Activated naive CD8-positive, alpha-beta T cell treated with anti-CD3 and anti-CD28 coated beads for 36 hours (primary cell): ENCODE measurements around the gene PSTK. TPM values are rescaled to one million over a fixed set of nuclear protein-coding genes. Genes with fewer than 3 reads are reported as not detected.

Source experiments
- DNase-seq: peaks from one replicate; pipeline ENCODE4 v3.0.0; 2021
- H3K27ac Mint-ChIP-seq: one replicate; pipeline ENCODE4 v1.8.0; 2022; ENCODE audit warnings: mild to moderate bottlenecking, moderate library complexity, mixed read lengths
- H3K27me3 Mint-ChIP-seq: one replicate; pipeline ENCODE4 v1.8.0; 2022; ENCODE audit warnings: mild to moderate bottlenecking, mixed read lengths
- H3K36me3 Mint-ChIP-seq: one replicate; pipeline ENCODE4 v1.8.0; 2021; ENCODE audit warnings: mild to moderate bottlenecking, mixed read lengths
- H3K4me1 Mint-ChIP-seq: one replicate; pipeline ENCODE4 v1.8.0; 2021; ENCODE audit warnings: mixed read lengths
- H3K4me3 Mint-ChIP-seq: one replicate; pipeline ENCODE4 v1.8.0; 2022; ENCODE audit warnings: mild to moderate bottlenecking, moderate library complexity, mixed read lengths
- H3K9me3 Mint-ChIP-seq: one replicate; pipeline ENCODE4 v1.8.0; 2022; ENCODE audit warnings: mixed read lengths
- total RNA-seq, 2 experiments: library from RNA; stranded (reverse); gene quantifications; one replicate each; pipeline ENCODE4 v1.2.3, GENCODE V29; 2021

The PSTK gene
- total RNA-seq = 1 to 10 TPM; 6.0 to 7.3 TPM

- DNase-seq = peak; percentile 88
- Mint-ChIP-seq H3K36me3 (peaks cover 4% of the 10 kb centered on the region), H3K4me3 (peak within 1 kb of the TSS; percentile 85), H3K27me3 (no peaks in the 10 kb centered on the region), H3K27ac (peak within 1 kb of the TSS; percentile 96), H3K9me3 (no peaks in the 10 kb centered on the region), H3K4me1 (peaks cover 13% of the 10 kb centered on the region)
These were observed at the start of gene PSTK for GRCh38 chr10:122980209-122981065. Gene PSTK, plus strand, starts transcription at chr10:122980401. Its CDS starts 79 bp downstream, at chr10:122980480.

GRCh38 chr10:122931088-122931906 is 48.9 kb upstream of the PSTK start:
- Mint-ChIP-seq H3K36me3 (peaks cover 12% of the 10 kb centered on the region), H3K27ac (no peak overlapping the region), H3K4me3 (no peak overlapping the region), H3K9me3 (no peaks in the 10 kb centered on the region), H3K4me1 (no peaks in the 10 kb centered on the region), H3K27me3 (no peaks in the 10 kb centered on the region)
- no peak for DNase-seq

- Mint-ChIP-seq H3K4me1 (no peaks in the 10 kb centered on the region), H3K9me3 (no peaks in the 10 kb centered on the region), H3K36me3 (peaks cover 32% of the 10 kb centered on the region), H3K27me3 (no peaks in the 10 kb centered on the region), H3K27ac (no peak overlapping the region), H3K4me3 (no peak overlapping the region)
- no peak for DNase-seq
These were observed 40.9 kb upstream of the PSTK start for GRCh38 chr10:122939133-122939855.

GRCh38 chr10:122939856-122940543 is 40.2 kb upstream of the PSTK start:
- no peaks in the 10 kb centered on the region for H3K9me3 Mint-ChIP-seq
- no peak overlapping the region for H3K4me3 Mint-ChIP-seq
- no peak for DNase-seq
- no peak overlapping the region for H3K27ac Mint-ChIP-seq
- H3K36me3 Mint-ChIP-seq = peaks cover 27% of the 10 kb centered on the region
- no peaks in the 10 kb centered on the region for H3K4me1 Mint-ChIP-seq
- no peaks in the 10 kb centered on the region for H3K27me3 Mint-ChIP-seq

GRCh38 chr10:122949296-122949695 is 30.9 kb upstream of the PSTK start:
- no peak for DNase-seq
- H3K36me3 Mint-ChIP-seq = peaks cover 32% of the 10 kb centered on the region
- H3K4me1 Mint-ChIP-seq = peaks cover 26% of the 10 kb centered on the region
- H3K9me3 Mint-ChIP-seq = no peaks in the 10 kb centered on the region
- no peak overlapping the region for H3K27ac Mint-ChIP-seq
- no peaks in the 10 kb centered on the region for H3K27me3 Mint-ChIP-seq
- H3K4me3 Mint-ChIP-seq = no peak overlapping the region

- no peaks in the 10 kb centered on the region for H3K9me3 Mint-ChIP-seq
- H3K4me3 Mint-ChIP-seq = peak within 1 kb of the TSS; percentile 90
- H3K27ac Mint-ChIP-seq = peak within 1 kb of the TSS; percentile 80
- H3K36me3 Mint-ChIP-seq = peaks cover 17% of the 10 kb centered on the region
- peak; percentile 98 for DNase-seq
- H3K27me3 Mint-ChIP-seq = peaks cover 5% of the 10 kb centered on the region
- peaks cover 28% of the 10 kb centered on the region for H3K4me1 Mint-ChIP-seq
These were observed 26.1 kb upstream of the PSTK start, which contains the start of gene C10orf88 for GRCh38 chr10:122953902-122954730. Gene C10orf88, minus strand, starts transcription at chr10:122954227. Its CDS starts 49 bp downstream, at chr10:122954178.

GRCh38 chr10:122954731-122955050 is 25.5 kb upstream of the PSTK start:
- Mint-ChIP-seq H3K4me3 (peak overlapping the region; percentile 90), H3K36me3 (peaks cover 15% of the 10 kb centered on the region), H3K27ac (no peak overlapping the region), H3K4me1 (peaks cover 24% of the 10 kb centered on the region), H3K27me3 (peaks cover 5% of the 10 kb centered on the region), H3K9me3 (no peaks in the 10 kb centered on the region)
- DNase-seq = no peak

- H3K4me3 Mint-ChIP-seq = no peak overlapping the region
- peaks cover 15% of the 10 kb centered on the region for H3K36me3 Mint-ChIP-seq
- no peak for DNase-seq
- H3K9me3 Mint-ChIP-seq = no peaks in the 10 kb centered on the region
- peaks cover 5% of the 10 kb centered on the region for H3K27me3 Mint-ChIP-seq
- H3K4me1 Mint-ChIP-seq = peaks cover 21% of the 10 kb centered on the region
- no peak overlapping the region for H3K27ac Mint-ChIP-seq
These were observed 24.3 kb upstream of the PSTK start for GRCh38 chr10:122955892-122956291.

- H3K36me3 Mint-ChIP-seq = peaks cover 10% of the 10 kb centered on the region
- no peak for DNase-seq
- H3K27ac Mint-ChIP-seq = no peak overlapping the region
- H3K4me3 Mint-ChIP-seq = no peak overlapping the region
- H3K4me1 Mint-ChIP-seq = peaks cover 15% of the 10 kb centered on the region
- peaks cover 5% of the 10 kb centered on the region for H3K27me3 Mint-ChIP-seq
- H3K9me3 Mint-ChIP-seq = no peaks in the 10 kb centered on the region
These were observed 22.7 kb upstream of the PSTK start for GRCh38 chr10:122957474-122957873.

GRCh38 chr10:122962405-122962804 is 17.8 kb upstream of the PSTK start:
- Mint-ChIP-seq H3K27ac (no peak overlapping the region), H3K9me3 (peaks cover 17% of the 10 kb centered on the region), H3K27me3 (peaks cover 7% of the 10 kb centered on the region), H3K4me1 (no peaks in the 10 kb centered on the region), H3K4me3 (no peak overlapping the region), H3K36me3 (peaks cover 18% of the 10 kb centered on the region)
- DNase-seq = no peak

GRCh38 chr10:122966879-122967278 is 13.3 kb upstream of the PSTK start:
- Mint-ChIP-seq H3K27me3 (peaks cover 10% of the 10 kb centered on the region), H3K4me3 (no peak overlapping the region), H3K27ac (no peak overlapping the region), H3K36me3 (peaks cover 20% of the 10 kb centered on the region), H3K9me3 (peaks cover 26% of the 10 kb centered on the region), H3K4me1 (no peaks in the 10 kb centered on the region)
- DNase-seq = no peak

GRCh38 chr10:122968698-122969097 is 11.5 kb upstream of the PSTK start:
- peaks cover 26% of the 10 kb centered on the region for H3K9me3 Mint-ChIP-seq
- no peak overlapping the region for H3K27ac Mint-ChIP-seq
- peaks cover 16% of the 10 kb centered on the region for H3K36me3 Mint-ChIP-seq
- DNase-seq = no peak
- H3K27me3 Mint-ChIP-seq = peaks cover 10% of the 10 kb centered on the region
- H3K4me3 Mint-ChIP-seq = no peak overlapping the region
- no peaks in the 10 kb centered on the region for H3K4me1 Mint-ChIP-seq

- H3K9me3 Mint-ChIP-seq = no peaks in the 10 kb centered on the region
- H3K36me3 Mint-ChIP-seq = no peaks in the 10 kb centered on the region
- no peaks in the 10 kb centered on the region for H3K27me3 Mint-ChIP-seq
- H3K27ac Mint-ChIP-seq = no peak overlapping the region
- DNase-seq = no peak
- no peak overlapping the region for H3K4me3 Mint-ChIP-seq
- no peaks in the 10 kb centered on the region for H3K4me1 Mint-ChIP-seq
These were observed 6.2 kb upstream of the PSTK start for GRCh38 chr10:122974023-122974422.
